GM12878 (cell line): ENCODE results near the gene AKAP1.

Source experiments
- ATF7 ChIP-seq: fragments of 450-650 bp; IDR thresholded peaks from 2 replicates; pipeline ENCODE4 v1.6.1; 2016; ENCODE audit warnings: low read depth, mild to moderate bottlenecking
- EP300 ChIP-seq, 2 experiments: fragments of 150-350 bp in 1 of 2; IDR thresholded peaks; 2 replicates each; pipeline ENCODE4 v1.6.1; 2011 to 2012; ENCODE audit warnings: low read depth in 2 of 2, low read length in 2 of 2, borderline replicate concordance in 1 of 2, improper control_type of control experiment in 1 of 2, inconsistent platforms in 1 of 2; ENCODE audit not compliant: control insufficient read depth in 1 of 2
- FOXK2 ChIP-seq: fragments of 450-650 bp; IDR thresholded peaks from 2 replicates; pipeline ENCODE4 v1.6.1; 2017; ENCODE audit warnings: mild to moderate bottlenecking, moderate library complexity
- GATAD2B ChIP-seq: fragments of 450-650 bp; conservative IDR thresholded peaks from 2 replicates; pipeline ENCODE4 v1.6.1; 2017; ENCODE audit warnings: low read depth, mild to moderate bottlenecking, moderate library complexity
- MYC ChIP-seq: IDR thresholded peaks from 2 replicates; pipeline ENCODE4 v1.6.1; 2011; ENCODE audit warnings: mild to moderate bottlenecking, low read length, moderate library complexity, inconsistent platforms; ENCODE audit not compliant: insufficient read depth, insufficient replicate concordance, insufficient read length, severe bottlenecking
- NFYB ChIP-seq: IDR thresholded peaks from 2 replicates; pipeline ENCODE4 v1.6.1; 2011; ENCODE audit warnings: low read depth, mild to moderate bottlenecking, low read length, improper control_type of control experiment, moderate library complexity; ENCODE audit not compliant: insufficient read depth
- NRF1 ChIP-seq: conservative IDR thresholded peaks from 2 replicates; pipeline ENCODE4 v1.6.1; 2011; ENCODE audit warnings: mild to moderate bottlenecking, low read depth, low read length, improper control_type of control experiment
- PAX5 ChIP-seq: IDR thresholded peaks from 2 replicates; pipeline ENCODE4 v1.6.1; 2011; ENCODE audit warnings: low read depth, low read length, borderline replicate concordance
- POLR2A ChIP-seq: IDR thresholded peaks from 2 replicates; pipeline ENCODE4 v1.6.1; 2011; ENCODE audit warnings: low read depth, mild to moderate bottlenecking, low read length
- POLR2AphosphoS5 ChIP-seq: IDR thresholded peaks from 2 replicates; pipeline ENCODE4 v1.6.1; 2011; ENCODE audit warnings: mild to moderate bottlenecking, low read length, inconsistent platforms
- SP1 ChIP-seq: IDR thresholded peaks from one replicate; pipeline ENCODE4 v1.6.1; 2011; ENCODE audit warnings: low read depth, low read length
- TAF1 ChIP-seq: IDR thresholded peaks from 2 replicates; pipeline ENCODE4 v1.6.1; 2011; ENCODE audit warnings: mild to moderate bottlenecking, low read depth, low read length, borderline replicate concordance
- TBL1XR1 ChIP-seq: IDR thresholded peaks from 2 replicates; pipeline ENCODE4 v1.6.1; 2012; ENCODE audit warnings: low read depth, low read length, improper control_type of control experiment
- TF ChIP-seq, protein P1 (sequence below), 3 experiments: IDR thresholded peaks in 2 of 3; conservative IDR thresholded peaks in 1 of 3; 2 replicates each; pipeline ENCODE4 v1.5.1; 2011; ENCODE audit warnings: low read depth in 3 of 3, low read length in 3 of 3, mild to moderate bottlenecking in 3 of 3, control low read depth in 2 of 3, moderate library complexity in 2 of 3, inconsistent platforms in 1 of 3, mixed read lengths in 1 of 3; ENCODE audit not compliant: control insufficient read depth in 2 of 3, insufficient read depth in 1 of 3; ENCODE audit errors: extremely low read depth in 1 of 3

GRCh38 chr17:57106836-57107497, 21.9 kb downstream of the AKAP1 start:
- TF ChIP-seq TBL1XR1: no peak
- no peak for TF ChIP-seq TAF1
- TF ChIP-seq EP300 (IDR thresholded peaks at IDR 0.05; ENCODE audit: borderline replicate concordance in 1 of 2, control insufficient read depth in 1 of 2, low read depth in 2 of 2, low read length in 2 of 2): no peak
- TF ChIP-seq, protein P1, sequence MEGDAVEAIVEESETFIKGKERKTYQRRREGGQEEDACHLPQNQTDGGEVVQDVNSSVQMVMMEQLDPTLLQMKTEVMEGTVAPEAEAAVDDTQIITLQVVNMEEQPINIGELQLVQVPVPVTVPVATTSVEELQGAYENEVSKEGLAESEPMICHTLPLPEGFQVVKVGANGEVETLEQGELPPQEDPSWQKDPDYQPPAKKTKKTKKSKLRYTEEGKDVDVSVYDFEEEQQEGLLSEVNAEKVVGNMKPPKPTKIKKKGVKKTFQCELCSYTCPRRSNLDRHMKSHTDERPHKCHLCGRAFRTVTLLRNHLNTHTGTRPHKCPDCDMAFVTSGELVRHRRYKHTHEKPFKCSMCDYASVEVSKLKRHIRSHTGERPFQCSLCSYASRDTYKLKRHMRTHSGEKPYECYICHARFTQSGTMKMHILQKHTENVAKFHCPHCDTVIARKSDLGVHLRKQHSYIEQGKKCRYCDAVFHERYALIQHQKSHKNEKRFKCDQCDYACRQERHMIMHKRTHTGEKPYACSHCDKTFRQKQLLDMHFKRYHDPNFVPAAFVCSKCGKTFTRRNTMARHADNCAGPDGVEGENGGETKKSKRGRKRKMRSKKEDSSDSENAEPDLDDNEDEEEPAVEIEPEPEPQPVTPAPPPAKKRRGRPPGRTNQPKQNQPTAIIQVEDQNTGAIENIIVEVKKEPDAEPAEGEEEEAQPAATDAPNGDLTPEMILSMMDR (IDR thresholded peaks at IDR 0.05 in 2 of 3, conservative IDR thresholded peaks at IDR 0.05 in 1 of 3; ENCODE audit: control insufficient read depth in 2 of 3, extremely low read depth in 1 of 3, insufficient read depth in 1 of 3, low read depth in 3 of 3, low read length in 3 of 3): no peak
- no peak for TF ChIP-seq POLR2AphosphoS5
- no peak for TF ChIP-seq FOXK2
- no peak for TF ChIP-seq POLR2A
- no peak for TF ChIP-seq NFYB
- no peak for TF ChIP-seq SP1
- TF ChIP-seq PAX5: no peak
- no peak for TF ChIP-seq ATF7
- TF ChIP-seq GATAD2B: no peak
- no peak for TF ChIP-seq MYC
- no peak for TF ChIP-seq NRF1
